GM23338 (cell line): ENCODE results near the gene SULT1C3. TPM values are rescaled to one million over a fixed set of nuclear protein-coding genes. Genes with fewer than 3 reads are reported as not detected.

Experiments
- EZH2phosphoT487 ChIP-seq: fragments of 200-600 bp; sonication (generic); IDR thresholded peaks from one replicate; pipeline ENCODE4 v1.8.1; 2018; ENCODE audit warnings: antibody characterized with exemption; ENCODE audit not compliant: unreplicated experiment
- NANOG ChIP-seq: IDR thresholded peaks from 2 replicates; pipeline ENCODE4 v1.6.1; 2016; ENCODE audit warnings: antibody characterized with exemption, borderline replicate concordance
- POLR2AphosphoS5 ChIP-seq: IDR thresholded peaks from 2 replicates; pipeline ENCODE4 v1.6.1; 2016; ENCODE audit warnings: antibody characterized with exemption, low read depth
- ZNF462 ChIP-seq: fragments of 250-450 bp; sonication (Bioruptor Pico); IDR thresholded peaks from 2 replicates; pipeline ENCODE4 v1.5.0; 2020; ENCODE audit warnings: mild to moderate bottlenecking, moderate library complexity
- polyA plus RNA-seq: library from polyadenylated mRNA; unstranded; fragments of >200 nt; fragmentation: Nextera tagmentation; extraction: Ambion mirVana; gene quantifications from 2 replicates; pipeline ENCODE4 v1.2.1, GENCODE V29; 2016
- total RNA-seq: library from RNA; depleted of rRNA; stranded (reverse); fragments of >200 nt; shearing (Covaris generic); gene quantifications from 2 replicates; pipeline ENCODE4 v1.2.3, GENCODE V29; 2014
- TF ChIP-seq, protein P1 (sequence below): IDR thresholded peaks from one replicate; pipeline ENCODE4 v1.6.1; 2018; ENCODE audit warnings: antibody characterized with exemption; ENCODE audit not compliant: unreplicated experiment

SULT1C3 gene
- total and polyA plus RNA-seq, 2 experiments from 2014 or later = not detected

- TF ChIP-seq ZNF462 (CRISPR knock-in tag) (no peak), POLR2AphosphoS5 (no peak), EZH2phosphoT487 (no peak), NANOG (no peak)
- TF ChIP-seq, protein P1, sequence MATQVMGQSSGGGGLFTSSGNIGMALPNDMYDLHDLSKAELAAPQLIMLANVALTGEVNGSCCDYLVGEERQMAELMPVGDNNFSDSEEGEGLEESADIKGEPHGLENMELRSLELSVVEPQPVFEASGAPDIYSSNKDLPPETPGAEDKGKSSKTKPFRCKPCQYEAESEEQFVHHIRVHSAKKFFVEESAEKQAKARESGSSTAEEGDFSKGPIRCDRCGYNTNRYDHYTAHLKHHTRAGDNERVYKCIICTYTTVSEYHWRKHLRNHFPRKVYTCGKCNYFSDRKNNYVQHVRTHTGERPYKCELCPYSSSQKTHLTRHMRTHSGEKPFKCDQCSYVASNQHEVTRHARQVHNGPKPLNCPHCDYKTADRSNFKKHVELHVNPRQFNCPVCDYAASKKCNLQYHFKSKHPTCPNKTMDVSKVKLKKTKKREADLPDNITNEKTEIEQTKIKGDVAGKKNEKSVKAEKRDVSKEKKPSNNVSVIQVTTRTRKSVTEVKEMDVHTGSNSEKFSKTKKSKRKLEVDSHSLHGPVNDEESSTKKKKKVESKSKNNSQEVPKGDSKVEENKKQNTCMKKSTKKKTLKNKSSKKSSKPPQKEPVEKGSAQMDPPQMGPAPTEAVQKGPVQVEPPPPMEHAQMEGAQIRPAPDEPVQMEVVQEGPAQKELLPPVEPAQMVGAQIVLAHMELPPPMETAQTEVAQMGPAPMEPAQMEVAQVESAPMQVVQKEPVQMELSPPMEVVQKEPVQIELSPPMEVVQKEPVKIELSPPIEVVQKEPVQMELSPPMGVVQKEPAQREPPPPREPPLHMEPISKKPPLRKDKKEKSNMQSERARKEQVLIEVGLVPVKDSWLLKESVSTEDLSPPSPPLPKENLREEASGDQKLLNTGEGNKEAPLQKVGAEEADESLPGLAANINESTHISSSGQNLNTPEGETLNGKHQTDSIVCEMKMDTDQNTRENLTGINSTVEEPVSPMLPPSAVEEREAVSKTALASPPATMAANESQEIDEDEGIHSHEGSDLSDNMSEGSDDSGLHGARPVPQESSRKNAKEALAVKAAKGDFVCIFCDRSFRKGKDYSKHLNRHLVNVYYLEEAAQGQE = no peak
Observed at GRCh38 chr2:108243566-108243965, 3.8 kb downstream of the SULT1C3 start (continued).
